IMR-90 (cell line): ENCODE results near the gene GNAT1. TPM values are rescaled to one million over a fixed set of nuclear protein-coding genes. Genes with fewer than 3 reads are reported as not detected.

Source experiments
- ATAC-seq: fragments of 200-7000 bp; cut with Tn5 transposase; 2 replicates; pipeline ENCODE4 v1.9.1; 2020; ENCODE audit warnings: low read depth, mild to moderate bottlenecking, moderate library complexity
- BruUV-seq: library from RNA; stranded (reverse); fragments of 400-500 nt; replicated peaks from 2 replicates; lab custom pipeline; 2021; lab: Mats Ljungman, UMichigan
- CTCF ChIA-PET: fragments of 300-600 bp; formaldehyde crosslinking; extraction: SDS; loops from one replicate; lab custom pipeline; 2021; ENCODE audit warnings: antibody characterized with exemption; lab: Yijun Ruan, JAX
- POLR2A ChIA-PET: fragments of 300-600 bp; sonication (Branson Sonifier 250); formaldehyde crosslinking; loops from one replicate; lab custom pipeline; 2022; ENCODE audit warnings: antibody characterized with exemption; ENCODE audit not compliant: unreplicated experiment; lab: Charles Lee
- DNase-seq: peaks from one replicate; pipeline ENCODE4 v3.0.0; 2013
- H2AFZ ChIP-seq: replicated peaks from 2 replicates; pipeline ENCODE3; 2013; ENCODE audit warnings: low read length, mild to moderate bottlenecking; ENCODE audit not compliant: poor library complexity
- H2AK5ac ChIP-seq: 2 replicates; pipeline ENCODE4 v1.6.1; 2013; ENCODE audit warnings: low read depth, low read length, inconsistent platforms
- H2AK9ac ChIP-seq: replicated peaks from 2 replicates; pipeline ENCODE3; 2013; ENCODE audit warnings: mild to moderate bottlenecking, low read depth, low read length, moderate library complexity; ENCODE audit not compliant: poor library complexity
- H2BK120ac ChIP-seq: 2 replicates; pipeline ENCODE4 v1.6.1; 2013; ENCODE audit warnings: low read depth, low read length, inconsistent platforms
- H2BK15ac ChIP-seq: 3 replicates; pipeline ENCODE4 v1.6.1; 2013; ENCODE audit warnings: low read depth, low read length, inconsistent platforms
- H2BK20ac ChIP-seq: 2 replicates; pipeline ENCODE4 v1.6.1; 2013; ENCODE audit warnings: low read depth, mild to moderate bottlenecking, inconsistent platforms, low read length, moderate library complexity
- H2BK5ac ChIP-seq: 2 replicates; pipeline ENCODE4 v1.6.1; 2013; ENCODE audit warnings: mild to moderate bottlenecking, low read depth, low read length, inconsistent platforms; ENCODE audit not compliant: poor library complexity, severe bottlenecking
- H3K14ac ChIP-seq: replicated peaks from 2 replicates; pipeline ENCODE4 v1.6.1; 2013; ENCODE audit warnings: low read depth, low read length, inconsistent platforms
- H3K18ac ChIP-seq: 2 replicates; pipeline ENCODE4 v1.6.1; 2013; ENCODE audit warnings: low read depth, low read length, control low read depth
- H3K23ac ChIP-seq: 2 replicates; pipeline ENCODE4 v1.6.1; 2013; ENCODE audit warnings: low read depth, low read length, inconsistent platforms
- H3K27ac ChIP-seq: 2 replicates; pipeline ENCODE4 v1.5.1; 2013; ENCODE audit warnings: mild to moderate bottlenecking, control low read depth, low read length; ENCODE audit not compliant: insufficient read depth
- H3K27me3 ChIP-seq: 2 replicates; pipeline ENCODE4 v1.6.1; 2013; ENCODE audit warnings: low read length; ENCODE audit not compliant: control insufficient read depth, insufficient read depth
- H3K36me3 ChIP-seq: 2 replicates; pipeline ENCODE4 v1.6.1; 2013; ENCODE audit warnings: low read length, mixed read lengths; ENCODE audit not compliant: control insufficient read depth, insufficient read depth
- H3K4ac ChIP-seq: 2 replicates; pipeline ENCODE4 v1.6.1; 2013; ENCODE audit warnings: low read depth, low read length, inconsistent platforms
- H3K4me1 ChIP-seq: 2 replicates; pipeline ENCODE4 v1.6.1; 2013; ENCODE audit warnings: low read length, mixed read lengths; ENCODE audit not compliant: control insufficient read depth, insufficient read depth
- H3K4me2 ChIP-seq: 2 replicates; pipeline ENCODE4 v1.6.1; 2013; ENCODE audit warnings: low read depth, mild to moderate bottlenecking, control low read depth, low read length, moderate library complexity
- H3K4me3 ChIP-seq: 2 replicates; pipeline ENCODE4 v1.5.1; 2013; ENCODE audit warnings: low read depth, mild to moderate bottlenecking, control low read depth, low read length, moderate library complexity; ENCODE audit not compliant: insufficient read depth
- H3K56ac ChIP-seq: 2 replicates; pipeline ENCODE4 v1.6.1; 2013; ENCODE audit warnings: low read length, inconsistent platforms; ENCODE audit not compliant: insufficient read depth; ENCODE audit errors: extremely low read depth
- H3K79me1 ChIP-seq, 2 experiments: 2 replicates each; pipeline ENCODE4 v1.6.1; 2013; ENCODE audit warnings: low read length in 2 of 2, inconsistent platforms in 1 of 2, low read depth in 1 of 2
- H3K9ac ChIP-seq: 2 replicates; pipeline ENCODE4 v1.6.1; 2013; ENCODE audit warnings: low read depth, low read length, control low read depth
- H3K9me1 ChIP-seq: 2 replicates; pipeline ENCODE4 v1.6.1; 2013; ENCODE audit warnings: low read length, inconsistent platforms; ENCODE audit not compliant: insufficient read depth
- H3K9me3 ChIP-seq: 2 replicates; pipeline ENCODE4 v1.6.1; 2013; ENCODE audit warnings: low read length; ENCODE audit not compliant: control insufficient read depth, insufficient read depth
- H4K20me1 ChIP-seq: 2 replicates; pipeline ENCODE4 v1.6.1; 2013; ENCODE audit warnings: low read length, inconsistent platforms; ENCODE audit not compliant: insufficient read depth
- H4K5ac ChIP-seq: 2 replicates; pipeline ENCODE4 v1.6.1; 2013; ENCODE audit warnings: mild to moderate bottlenecking, low read depth, low read length, control low read depth
- H4K8ac ChIP-seq, 2 experiments: 2 replicates each; pipeline ENCODE4 v1.6.1; 2013; ENCODE audit warnings: low read depth in 2 of 2, low read length in 2 of 2, control low read depth in 1 of 2, inconsistent platforms in 1 of 2
- H4K91ac ChIP-seq: 2 replicates; pipeline ENCODE4 v1.6.1; 2013; ENCODE audit warnings: low read depth, low read length, inconsistent platforms; ENCODE audit not compliant: insufficient read depth
- CEBPB ChIP-seq: IDR thresholded peaks from 2 replicates; pipeline ENCODE4 v1.6.1; 2012; ENCODE audit warnings: low read depth, low read length, improper control_type of control experiment
- FOS ChIP-seq: fragments of 150-350 bp; IDR thresholded peaks from 2 replicates; pipeline ENCODE4 v1.6.1; 2016; ENCODE audit warnings: low read depth, low read length
- WGBS, 2 experiments: methylation state at CpG; one replicate each; pipeline versions ENCODE4 v1.1.5 to v1.1.7; 2013; ENCODE audit warnings: missing lambda C conversion rate in 2 of 2; ENCODE audit not compliant: insufficient read length in 1 of 2; ENCODE audit errors: extremely low coverage in 2 of 2; 5-methylcytosine and 5-hydroxymethylcytosine counted together
- dilution Hi-C: fragments of 300-500 bp; cut with HindIII; formaldehyde crosslinking; loops from one replicate; pipeline ENCODE4 v1.14.3; 2018; ENCODE audit warnings: low sequenced_read_pairs; ENCODE audit not compliant: unreplicated experiment
- in situ Hi-C: fragments of 300-500 bp; cut with MboI; formaldehyde crosslinking; loops from 3 replicates; pipeline ENCODE4 v1.14.3; 2019; ENCODE audit warnings: low sequenced_read_pairs, inconsistent platforms, mixed read lengths
- intact Hi-C: fragments of 100-400 bp; cut with micrococcal nuclease; formaldehyde crosslinking; loops from 2 replicates; pipeline ENCODE4 v1.10.0; 2022
- polyA plus RNA-seq, 3 experiments: library from polyadenylated mRNA; depleted of rRNA; stranded (reverse); fragments of >200 nt; gene quantifications; 2 replicates each; pipeline ENCODE4 v1.2.3, GENCODE V29; 2012; ENCODE audit warnings: low replicate concordance in 1 of 3
- total RNA-seq: library from RNA; depleted of rRNA; stranded (reverse); fragments of >200 nt; gene quantifications from 2 replicates; pipeline ENCODE4 v1.2.3, GENCODE V29; 2012

The GNAT1 gene
- total and polyA plus RNA-seq, 2 of the 4 experiments (the other 2 are of a cell fraction): not detected

DNA sequence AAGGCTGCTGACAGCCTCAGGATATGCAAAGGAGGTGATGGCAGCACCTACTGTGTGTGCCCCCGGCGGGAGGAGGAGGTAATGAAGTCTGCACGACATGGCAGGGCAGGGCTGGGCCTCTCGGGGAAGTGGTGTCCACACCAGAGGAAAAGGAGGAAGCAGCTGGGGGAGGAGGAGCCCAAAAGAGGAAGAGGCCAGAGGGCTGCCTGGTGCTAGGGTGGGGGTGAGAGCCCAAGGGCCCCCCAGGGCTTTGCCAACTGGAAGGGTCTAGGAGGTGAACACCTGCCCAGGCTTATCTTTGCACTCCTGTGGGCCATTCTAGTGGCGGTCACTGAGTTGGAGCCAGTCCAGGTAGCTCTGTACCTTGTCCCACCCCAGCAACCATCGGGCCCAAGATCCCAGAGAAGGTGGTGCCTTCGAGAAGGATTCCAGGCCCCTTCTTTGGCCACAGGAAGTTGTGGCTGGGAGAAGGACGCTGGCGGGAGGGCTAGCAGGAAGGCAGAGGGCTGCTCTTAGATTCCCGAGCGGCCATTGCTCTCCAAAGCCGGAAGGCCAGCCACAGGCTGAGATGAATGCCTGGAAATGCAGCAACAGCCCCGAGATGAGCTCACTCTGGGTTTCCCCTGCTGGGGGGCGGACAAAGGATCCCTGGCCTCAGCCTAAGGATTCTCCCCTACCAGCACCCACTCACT is 51.6 kb downstream of the GNAT1 start:
- Histone ChIP-seq H4K8ac (peak overlapping the region in 1 of 2 experiments; percentile 20; a peak in 1 of 4 replicates), H3K4ac (no peak overlapping the region), H2AK9ac (peak overlapping the region; percentile 60), H3K14ac (no peak overlapping the region), H2BK5ac (peak overlapping the region; percentile 12), H3K36me3 (peaks cover 25% of the 10 kb centered on the region), H3K23ac (0 out of 2 replicates have a peak overlapping the region, but pooled peaks have one; percentile 8), H2AK5ac (no peak overlapping the region), H3K9ac (no peak overlapping the region), H3K4me1 (peaks cover 56% of the 10 kb centered on the region), H3K27me3 (no peaks in the 10 kb centered on the region), H3K27ac (peak overlapping the region; percentile 1; the same call in 1 of the 2 replicates), H3K79me1 (peaks cover 4 to 84% of the 10 kb centered on the region in 2 experiments; a peak in 3 of 4 replicates), H3K4me3 (no peak overlapping the region), H3K9me3 (no peaks in the 10 kb centered on the region), H3K18ac (no peak overlapping the region), H2BK20ac (no peak overlapping the region), H3K4me2 (no peak overlapping the region; the same call in 1 of the 2 replicates), H2AFZ (no peak overlapping the region), H2BK15ac (no peak overlapping the region), H4K91ac (no peak overlapping the region), H4K5ac (no peak overlapping the region), H3K56ac (no peak overlapping the region), H2BK120ac (no peak overlapping the region), H4K20me1 (peaks cover 85% of the 10 kb centered on the region), H3K9me1 (peaks cover 10% of the 10 kb centered on the region)
- WGBS, 2 experiments: 80% methylated on average over 1 of the region's 14 CpGs; no CpG with 5 or more reads in 1 of the 2 experiments
- in situ Hi-C loops (no loop called here), intact Hi-C loops (no loop called here), dilution Hi-C loops (no loop called here)
- ATAC-seq: no peak
- DNase-seq: peak; percentile 72
- ChIA-PET CTCF (no interaction called here), POLR2A (interaction anchor here (0.6 kb wide), 1 partner anchor 48 kb away, joined by 3 read pairs; no protein-coding TSS in a partner anchor)
- BruUV-seq: no TSS peak
- no peak for TF ChIP-seq FOS
- peak; percentile 65; the same call in 1 of the 2 replicates for TF ChIP-seq CEBPB
